Measurements from ENCODE around the gene AOX1. TPM values are rescaled to one million over a fixed set of nuclear protein-coding genes. Genes with fewer than 3 reads are reported as not detected.

Gene AOX1
- total and polyA plus RNA-seq, 9 of the 15 experiments (the other 6 are each of a cell fraction or from before 2014, with no cell fraction given) = 0.10 to 0.55 (median 0.20) TPM; not detected in 6

GRCh38 chr2:200620606-200621390 lies 35.0 kb downstream of the AOX1 start (continued):
- TF ChIP-seq NR3C1 (CRISPR knock-in tag; IDR thresholded peaks at IDR 0.05) (no peak), TEAD4 (IDR thresholded peaks at IDR 0.05; ENCODE audit: low read length) (no peak), TEAD4 (CRISPR knock-in tag; IDR thresholded peaks at IDR 0.05; ENCODE audit: borderline replicate concordance) (no peak), ELF1 (tag; IDR thresholded peaks at IDR 0.05) (no peak)

DNA sequence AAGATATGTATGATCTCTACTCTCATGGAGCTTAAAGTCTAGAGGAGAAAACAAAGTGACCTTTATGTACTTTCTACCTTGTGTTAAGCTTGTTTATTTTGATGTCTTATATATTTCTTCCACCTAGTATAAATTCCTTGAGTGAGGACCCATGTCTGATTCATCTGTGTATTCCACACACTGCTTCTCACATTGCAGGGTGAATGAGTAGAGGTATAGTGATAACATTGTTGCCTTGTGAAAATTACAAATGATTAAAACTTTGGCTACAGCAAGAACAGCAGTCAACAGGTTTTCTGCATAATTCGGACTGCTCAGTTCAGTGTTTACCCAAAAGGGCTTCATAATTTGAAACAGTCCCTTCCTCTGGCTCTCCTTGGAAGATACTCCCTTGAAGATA lies 36.3 kb downstream of the AOX1 start:
- Histone ChIP-seq H3K27me3 (ENCODE audit: control insufficient read depth in 2 of 2, insufficient read depth in 2 of 2, low read length in 2 of 2) (peaks cover 0 to 6% of the 10 kb centered on the region in 2 experiments; a peak in 1 of 5 replicates), H3K9ac (ENCODE audit: insufficient read depth in 1 of 2, low read depth in 2 of 2, low read length in 2 of 2) (no peak overlapping the region), H4K20me1 (replicated peaks; ENCODE audit: control insufficient read depth, insufficient read depth, low read length) (no peaks in the 10 kb centered on the region), H3K27ac (ENCODE audit: extremely low read depth, low read depth, low read length) (no peak overlapping the region), H3K36me3 (ENCODE audit: control insufficient read depth, insufficient read depth, low read length) (no peaks in the 10 kb centered on the region), H3K4me2 (ENCODE audit: insufficient read depth, low read length) (no peak overlapping the region), H3K9me3 (replicated peaks; ENCODE audit: control insufficient read depth, insufficient read depth, low read depth, low read length) (no peaks in the 10 kb centered on the region), H3K9me1 (ENCODE audit: control insufficient read depth, insufficient read depth, low read length) (no peaks in the 10 kb centered on the region), H3K79me2 (ENCODE audit: control insufficient read depth, insufficient read depth, low read length) (no peaks in the 10 kb centered on the region), H3K4me1 (replicated peaks in 1 of 2; ENCODE audit: control insufficient read depth in 2 of 2, insufficient read depth in 2 of 2, low read length in 2 of 2) (peaks cover 0 to 5% of the 10 kb centered on the region in 2 experiments; a peak in 2 of 5 replicates), H2AFZ (ENCODE audit: low read depth, low read length) (no peak overlapping the region), H3K4me3 (no peak overlapping the region)
- in situ Hi-C loops (cut with MboI) = no loop called here
- no TSS peak for BruUV-seq (replicated peaks)
- TF ChIP-seq ZEB2 (IDR thresholded peaks at IDR 0.05) (no peak), GTF2A2 (tag; IDR thresholded peaks at IDR 0.05) (no peak), CCNT2 (IDR thresholded peaks at IDR 0.05; ENCODE audit: borderline replicate concordance, extremely low read depth, insufficient read length, low read depth, low read length) (no peak), ZKSCAN8 (CRISPR knock-in tag; IDR thresholded peaks at IDR 0.05) (no peak), ID3 (CRISPR knock-in tag; IDR thresholded peaks at IDR 0.05) (no peak), ID3 (tag; IDR thresholded peaks at IDR 0.05) (no peak), KLF10 (CRISPR knock-in tag; IDR thresholded peaks at IDR 0.05) (no peak), SIN3B (IDR thresholded peaks at IDR 0.05; ENCODE audit: low read depth) (no peak), FIP1L1 (IDR thresholded peaks at IDR 0.05; ENCODE audit: low read depth, low read length, poor library complexity, severe bottlenecking) (no peak), CXXC5 (CRISPR knock-in tag; IDR thresholded peaks at IDR 0.05) (no peak), NCOR1 (IDR thresholded peaks at IDR 0.05) (no peak), FOXK1 (CRISPR knock-in tag; IDR thresholded peaks at IDR 0.05; ENCODE audit: borderline replicate concordance) (no peak), KDM1A (IDR thresholded peaks at IDR 0.05) (no peak), EZH2 (IDR thresholded peaks at IDR 0.05; ENCODE audit: borderline replicate concordance, low read depth, low read length) (no peak)
- intact Hi-C loops (cut with micrococcal nuclease) = no loop called here
- POLR2A ChIA-PET = no interaction called here
- DNase-seq (ENCODE audit: extremely low read depth in 1 of 4, low spot score in 3 of 4) (no peak), FAIRE-seq (no peak), ATAC-seq (no peak)
- CTCF ChIA-PET (ENCODE audit: low intra/inter-chr PET ratio) = no interaction called here
- WGBS (ENCODE audit: insufficient coverage, low coverage, missing lambda C conversion rate) = 0% methylated on average over 1 of the region's 1 CpG

All from K562 (cell line).